ENCODE data around the gene VRK2.
"Not testable (repeated sequence)": the region's sequence is repeated elsewhere in the genome, so short reads cannot be mapped to it uniquely, and the experiment has no call there.

The VRK2 gene

GRCh38 chr2:58106896-58107295 is 60.3 kb downstream of the VRK2 start:
- no peak for DNase-seq (ENCODE audit: low spot score)
- peaks cover 2% of the 10 kb centered on the region for H3K36me3 Mint-ChIP-seq (ENCODE audit: low read depth)
- H3K4me3 Mint-ChIP-seq, result no peak overlapping the region
- peaks cover 1% of the 10 kb centered on the region for H3K4me1 Mint-ChIP-seq (ENCODE audit: low read depth)
- no peaks in the 10 kb centered on the region for H3K9me3 Mint-ChIP-seq
- no peak overlapping the region for H3K27ac Mint-ChIP-seq
- no peaks in the 10 kb centered on the region for H3K27me3 Mint-ChIP-seq (ENCODE audit: low read depth)

- no peaks in the 10 kb centered on the region for H3K27me3 Mint-ChIP-seq (ENCODE audit: low read depth)
- H3K27ac Mint-ChIP-seq, result no peak overlapping the region
- no peak for DNase-seq (ENCODE audit: low spot score)
- peaks cover 2% of the 10 kb centered on the region for H3K36me3 Mint-ChIP-seq (ENCODE audit: low read depth)
- H3K4me1 Mint-ChIP-seq (ENCODE audit: low read depth), result peaks cover 1% of the 10 kb centered on the region
- no peaks in the 10 kb centered on the region for H3K9me3 Mint-ChIP-seq
- H3K4me3 Mint-ChIP-seq, result no peak overlapping the region
Observed at GRCh38 chr2:58107803-58108710, 61.5 kb downstream of the VRK2 start.

GRCh38 chr2:58109481-58109880 is 62.9 kb downstream of the VRK2 start:
- Mint-ChIP-seq H3K36me3 (ENCODE audit: low read depth) (peaks cover 3% of the 10 kb centered on the region), H3K27ac (no peak overlapping the region), H3K27me3 (ENCODE audit: low read depth) (no peaks in the 10 kb centered on the region), H3K4me1 (ENCODE audit: low read depth) (peaks cover 1% of the 10 kb centered on the region), H3K9me3 (no peaks in the 10 kb centered on the region), H3K4me3 (no peak overlapping the region)
- DNase-seq (ENCODE audit: low spot score), result no peak

- Mint-ChIP-seq H3K4me3 (no peak overlapping the region), H3K4me1 (ENCODE audit: low read depth) (peaks cover 1% of the 10 kb centered on the region), H3K27me3 (ENCODE audit: low read depth) (no peaks in the 10 kb centered on the region), H3K27ac (no peak overlapping the region), H3K36me3 (ENCODE audit: low read depth) (peaks cover 3% of the 10 kb centered on the region), H3K9me3 (no peaks in the 10 kb centered on the region)
- no peak for DNase-seq (ENCODE audit: low spot score)
Observed at GRCh38 chr2:58110765-58111164, 64.2 kb downstream of the VRK2 start.

DNA sequence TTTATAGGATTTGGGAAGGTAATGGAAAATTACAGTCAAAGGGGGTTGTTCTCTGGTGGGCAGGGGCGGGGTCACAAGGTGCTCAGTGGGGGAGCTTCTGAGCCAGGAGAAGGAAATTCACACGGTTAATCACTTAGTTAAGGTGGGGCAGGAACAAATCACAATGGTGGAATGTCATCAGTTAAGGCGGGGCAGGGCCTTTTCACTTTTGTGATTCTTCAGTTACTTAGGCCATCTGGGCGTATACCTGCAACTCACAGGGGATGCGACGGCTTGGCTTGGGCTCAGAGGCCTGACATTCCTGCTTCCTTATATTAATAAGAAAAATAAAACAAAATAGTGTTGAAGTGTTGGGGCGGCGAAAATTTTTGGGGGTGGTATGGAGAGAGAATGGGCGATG is 67.0 kb downstream of the VRK2 start:
- not testable (repeated sequence) for H3K27ac Mint-ChIP-seq; H3K4me3 Mint-ChIP-seq; H3K4me1 Mint-ChIP-seq (ENCODE audit: low read depth); H3K9me3 Mint-ChIP-seq; DNase-seq (ENCODE audit: low spot score); H3K27me3 Mint-ChIP-seq (ENCODE audit: low read depth); H3K36me3 Mint-ChIP-seq (ENCODE audit: low read depth)

DNA sequence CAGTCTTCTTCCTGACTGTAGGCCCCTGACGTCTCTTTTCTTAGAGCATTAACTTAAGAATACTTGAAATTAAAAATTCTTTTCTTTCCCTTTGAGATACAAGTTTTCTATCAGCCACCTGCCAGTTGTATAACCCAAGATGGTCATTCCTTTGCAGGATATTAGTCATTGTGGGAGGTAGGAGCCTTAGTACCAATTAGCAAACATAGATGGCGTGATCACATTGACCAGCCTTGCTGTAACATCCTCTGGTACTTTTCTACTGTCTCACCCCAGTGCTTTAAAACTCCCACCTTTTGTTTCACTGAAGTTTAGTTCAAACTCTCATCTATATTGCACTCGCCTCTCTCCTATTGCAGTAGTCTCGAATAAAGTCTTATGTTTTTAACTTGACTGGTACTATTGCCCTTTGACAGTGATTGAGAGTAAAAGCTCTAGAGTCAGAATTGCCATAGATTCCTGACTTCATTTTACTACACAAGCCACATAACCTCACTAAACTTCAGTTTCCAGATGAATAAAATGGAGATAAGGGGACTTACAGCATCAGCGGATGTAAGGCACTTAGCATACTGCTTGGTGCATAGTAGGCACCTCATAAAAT is 74.1 kb downstream of the VRK2 start:
- Mint-ChIP-seq H3K27me3 (ENCODE audit: low read depth) (no peaks in the 10 kb centered on the region), H3K4me1 (ENCODE audit: low read depth) (no peaks in the 10 kb centered on the region), H3K4me3 (no peak overlapping the region), H3K36me3 (ENCODE audit: low read depth) (peaks cover 12% of the 10 kb centered on the region), H3K9me3 (no peaks in the 10 kb centered on the region), H3K27ac (no peak overlapping the region)
- DNase-seq (ENCODE audit: low spot score), result no peak

GRCh38 chr2:58122040-58122439 is 75.4 kb downstream of the VRK2 start:
- no peak overlapping the region for H3K27ac Mint-ChIP-seq
- peaks cover 12% of the 10 kb centered on the region for H3K36me3 Mint-ChIP-seq (ENCODE audit: low read depth)
- no peak for DNase-seq (ENCODE audit: low spot score)
- H3K4me3 Mint-ChIP-seq, result no peak overlapping the region
- no peaks in the 10 kb centered on the region for H3K27me3 Mint-ChIP-seq (ENCODE audit: low read depth)
- H3K9me3 Mint-ChIP-seq, result no peaks in the 10 kb centered on the region
- H3K4me1 Mint-ChIP-seq (ENCODE audit: low read depth), result no peaks in the 10 kb centered on the region

GRCh38 chr2:58122540-58122939 is 75.9 kb downstream of the VRK2 start:
- no peaks in the 10 kb centered on the region for H3K9me3 Mint-ChIP-seq
- H3K27ac Mint-ChIP-seq, result no peak overlapping the region

GRCh38 chr2:58127111-58127510 is 80.5 kb downstream of the VRK2 start:
- H3K4me1 Mint-ChIP-seq (ENCODE audit: low read depth), result no peaks in the 10 kb centered on the region
- no peaks in the 10 kb centered on the region for H3K9me3 Mint-ChIP-seq
- no peak for DNase-seq (ENCODE audit: low spot score)
- no peaks in the 10 kb centered on the region for H3K27me3 Mint-ChIP-seq (ENCODE audit: low read depth)
- no peak overlapping the region for H3K27ac Mint-ChIP-seq
- H3K4me3 Mint-ChIP-seq, result no peak overlapping the region
- H3K36me3 Mint-ChIP-seq (ENCODE audit: low read depth), result peaks cover 10% of the 10 kb centered on the region

More at GRCh38 chr2:58122540-58122939, 75.9 kb downstream of the VRK2 start:
- Mint-ChIP-seq H3K4me3 (no peak overlapping the region), H3K36me3 (ENCODE audit: low read depth) (peaks cover 12% of the 10 kb centered on the region), H3K27me3 (ENCODE audit: low read depth) (no peaks in the 10 kb centered on the region), H3K4me1 (ENCODE audit: low read depth) (no peaks in the 10 kb centered on the region)
- DNase-seq (ENCODE audit: low spot score), result no peak

DNA sequence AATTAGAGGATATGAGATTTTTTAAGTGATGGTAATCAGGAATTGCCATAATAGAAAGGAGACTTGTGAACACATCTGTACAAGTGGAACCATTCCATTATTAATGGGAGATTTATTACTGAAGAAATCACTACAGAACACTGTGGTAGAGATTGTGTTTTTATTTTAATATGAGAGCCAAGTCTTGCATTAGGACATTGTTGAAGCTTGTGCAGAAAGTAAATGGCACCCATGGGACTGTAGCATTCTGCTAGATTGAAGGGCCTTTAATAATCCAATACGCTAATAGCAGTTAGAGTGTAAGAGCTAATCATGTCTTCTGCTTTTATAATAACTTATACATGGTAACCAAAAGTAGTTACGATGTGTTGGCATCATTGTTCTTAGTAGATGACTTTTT is 83.6 kb downstream of the VRK2 start:
- no peak for DNase-seq (ENCODE audit: low spot score)
- Mint-ChIP-seq H3K4me1 (ENCODE audit: low read depth) (no peaks in the 10 kb centered on the region), H3K27ac (no peak overlapping the region), H3K9me3 (no peaks in the 10 kb centered on the region), H3K36me3 (ENCODE audit: low read depth) (peaks cover 2% of the 10 kb centered on the region), H3K4me3 (no peak overlapping the region), H3K27me3 (ENCODE audit: low read depth) (no peaks in the 10 kb centered on the region)

DNA sequence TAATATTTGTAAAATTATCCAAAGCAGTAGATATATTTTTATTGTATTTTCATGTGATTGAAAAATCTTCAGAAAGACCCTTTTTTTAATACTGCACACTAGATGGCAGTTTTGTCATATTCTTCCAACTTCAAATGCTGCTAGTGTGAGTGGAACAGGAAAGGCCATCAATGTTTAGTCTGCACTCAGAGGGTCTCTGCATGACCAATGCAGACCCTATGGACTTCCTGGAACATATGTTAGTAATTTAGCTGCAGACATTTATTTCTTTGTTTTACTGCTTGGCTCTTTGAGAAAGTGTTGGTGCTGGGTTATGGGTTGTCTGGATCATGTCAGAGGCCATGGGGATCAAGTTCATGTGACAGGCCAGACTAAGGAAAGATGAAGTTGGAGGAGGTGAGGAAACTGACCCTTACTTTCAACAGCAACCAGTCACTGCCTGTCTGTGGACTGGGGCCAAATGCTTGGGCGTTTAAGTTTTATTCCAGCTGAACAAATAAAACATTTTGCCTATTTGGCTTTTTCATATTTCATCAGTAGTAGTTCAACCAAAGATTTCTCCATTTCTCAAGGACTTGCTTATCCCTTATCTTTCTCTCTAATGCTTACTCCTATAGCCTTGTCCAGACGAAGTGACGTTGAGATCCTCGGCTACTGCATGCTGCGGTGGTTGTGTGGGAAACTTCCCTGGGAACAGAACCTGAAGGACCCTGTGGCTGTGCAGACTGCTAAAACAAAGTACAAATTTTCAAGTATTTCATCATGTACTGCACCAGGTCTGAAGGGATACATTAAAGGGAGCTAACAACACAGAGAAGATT is 84.8 kb downstream of the VRK2 start:
- Mint-ChIP-seq H3K27ac (no peak overlapping the region), H3K27me3 (ENCODE audit: low read depth) (no peaks in the 10 kb centered on the region), H3K9me3 (no peaks in the 10 kb centered on the region), H3K4me1 (ENCODE audit: low read depth) (no peaks in the 10 kb centered on the region), H3K36me3 (ENCODE audit: low read depth) (peaks cover 4% of the 10 kb centered on the region), H3K4me3 (no peak overlapping the region)
- DNase-seq (ENCODE audit: low spot score), result no peak

GRCh38 chr2:58133395-58133794 is 86.8 kb downstream of the VRK2 start:
- no peak overlapping the region for H3K27ac Mint-ChIP-seq
- H3K27me3 Mint-ChIP-seq (ENCODE audit: low read depth), result no peaks in the 10 kb centered on the region
- peaks cover 4% of the 10 kb centered on the region for H3K36me3 Mint-ChIP-seq (ENCODE audit: low read depth)
- no peaks in the 10 kb centered on the region for H3K4me1 Mint-ChIP-seq (ENCODE audit: low read depth)
- H3K4me3 Mint-ChIP-seq, result no peak overlapping the region
- no peaks in the 10 kb centered on the region for H3K9me3 Mint-ChIP-seq
- no peak for DNase-seq (ENCODE audit: low spot score)

GRCh38 chr2:58135861-58136260 is 89.3 kb downstream of the VRK2 start:
- Mint-ChIP-seq H3K27ac (no peak overlapping the region), H3K4me1 (ENCODE audit: low read depth) (no peaks in the 10 kb centered on the region), H3K9me3 (no peaks in the 10 kb centered on the region), H3K4me3 (no peak overlapping the region), H3K27me3 (ENCODE audit: low read depth) (no peaks in the 10 kb centered on the region), H3K36me3 (ENCODE audit: low read depth) (peaks cover 9% of the 10 kb centered on the region)
- no peak for DNase-seq (ENCODE audit: low spot score)

DNA sequence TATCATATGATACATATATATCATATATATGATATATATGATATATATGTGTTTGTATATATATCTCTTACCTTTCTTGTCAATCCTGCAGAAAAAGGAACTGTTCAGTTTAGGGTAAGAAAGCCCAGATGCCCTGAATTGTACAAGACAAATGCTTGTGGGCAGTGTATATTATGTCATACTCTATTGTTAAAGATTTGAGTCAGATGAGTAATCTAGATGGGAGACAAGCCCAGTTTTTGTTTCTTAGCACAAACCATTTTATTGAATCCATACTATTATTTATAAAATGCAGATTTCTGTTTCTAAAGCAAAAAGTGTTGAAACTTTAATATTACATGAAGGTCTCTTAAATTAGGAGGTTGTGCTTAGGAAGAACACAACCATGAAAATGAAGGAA is 90.6 kb downstream of the VRK2 start:
- H3K27me3 Mint-ChIP-seq (ENCODE audit: low read depth), result no peaks in the 10 kb centered on the region
- no peak for DNase-seq (ENCODE audit: low spot score)
- H3K27ac Mint-ChIP-seq, result no peak overlapping the region
- no peaks in the 10 kb centered on the region for H3K4me1 Mint-ChIP-seq (ENCODE audit: low read depth)
- H3K9me3 Mint-ChIP-seq, result no peaks in the 10 kb centered on the region
- H3K36me3 Mint-ChIP-seq (ENCODE audit: low read depth), result peaks cover 10% of the 10 kb centered on the region
- no peak overlapping the region for H3K4me3 Mint-ChIP-seq
